IMR-90 (cell line): ENCODE data around the gene CERS1. TPM values are rescaled to one million over a fixed set of nuclear protein-coding genes. Genes with fewer than 3 reads are reported as not detected.

Source experiments
- ATAC-seq: fragments of 200-7000 bp; cut with Tn5 transposase; 2 replicates; pipeline ENCODE4 v1.9.1; 2020; ENCODE audit warnings: low read depth, mild to moderate bottlenecking, moderate library complexity
- BruUV-seq: library from RNA; stranded (reverse); fragments of 400-500 nt; replicated peaks from 2 replicates; lab custom pipeline; 2021; lab: Mats Ljungman, UMichigan
- CTCF ChIA-PET: fragments of 300-600 bp; formaldehyde crosslinking; extraction: SDS; loops from one replicate; lab custom pipeline; 2021; ENCODE audit warnings: antibody characterized with exemption; lab: Yijun Ruan, JAX
- POLR2A ChIA-PET: fragments of 300-600 bp; sonication (Branson Sonifier 250); formaldehyde crosslinking; loops from one replicate; lab custom pipeline; 2022; ENCODE audit warnings: antibody characterized with exemption; ENCODE audit not compliant: unreplicated experiment; lab: Charles Lee
- DNase-seq: peaks from one replicate; pipeline ENCODE4 v3.0.0; 2013
- H2AFZ ChIP-seq: replicated peaks from 2 replicates; pipeline ENCODE3; 2013; ENCODE audit warnings: low read length, mild to moderate bottlenecking; ENCODE audit not compliant: poor library complexity
- H2AK5ac ChIP-seq: 2 replicates; pipeline ENCODE4 v1.6.1; 2013; ENCODE audit warnings: low read depth, low read length, inconsistent platforms
- H2AK9ac ChIP-seq: replicated peaks from 2 replicates; pipeline ENCODE3; 2013; ENCODE audit warnings: mild to moderate bottlenecking, low read depth, low read length, moderate library complexity; ENCODE audit not compliant: poor library complexity
- H2BK120ac ChIP-seq: 2 replicates; pipeline ENCODE4 v1.6.1; 2013; ENCODE audit warnings: low read depth, low read length, inconsistent platforms
- H2BK15ac ChIP-seq: 3 replicates; pipeline ENCODE4 v1.6.1; 2013; ENCODE audit warnings: low read depth, low read length, inconsistent platforms
- H2BK20ac ChIP-seq: 2 replicates; pipeline ENCODE4 v1.6.1; 2013; ENCODE audit warnings: low read depth, mild to moderate bottlenecking, inconsistent platforms, low read length, moderate library complexity
- H2BK5ac ChIP-seq: 2 replicates; pipeline ENCODE4 v1.6.1; 2013; ENCODE audit warnings: mild to moderate bottlenecking, low read depth, low read length, inconsistent platforms; ENCODE audit not compliant: poor library complexity, severe bottlenecking
- H3K14ac ChIP-seq: replicated peaks from 2 replicates; pipeline ENCODE4 v1.6.1; 2013; ENCODE audit warnings: low read depth, low read length, inconsistent platforms
- H3K18ac ChIP-seq: 2 replicates; pipeline ENCODE4 v1.6.1; 2013; ENCODE audit warnings: low read depth, low read length, control low read depth
- H3K23ac ChIP-seq: 2 replicates; pipeline ENCODE4 v1.6.1; 2013; ENCODE audit warnings: low read depth, low read length, inconsistent platforms
- H3K27ac ChIP-seq: 2 replicates; pipeline ENCODE4 v1.5.1; 2013; ENCODE audit warnings: mild to moderate bottlenecking, control low read depth, low read length; ENCODE audit not compliant: insufficient read depth
- H3K27me3 ChIP-seq: 2 replicates; pipeline ENCODE4 v1.6.1; 2013; ENCODE audit warnings: low read length; ENCODE audit not compliant: control insufficient read depth, insufficient read depth
- H3K36me3 ChIP-seq: 2 replicates; pipeline ENCODE4 v1.6.1; 2013; ENCODE audit warnings: low read length, mixed read lengths; ENCODE audit not compliant: control insufficient read depth, insufficient read depth
- H3K4ac ChIP-seq: 2 replicates; pipeline ENCODE4 v1.6.1; 2013; ENCODE audit warnings: low read depth, low read length, inconsistent platforms
- H3K4me1 ChIP-seq: 2 replicates; pipeline ENCODE4 v1.6.1; 2013; ENCODE audit warnings: low read length, mixed read lengths; ENCODE audit not compliant: control insufficient read depth, insufficient read depth
- H3K4me2 ChIP-seq: 2 replicates; pipeline ENCODE4 v1.6.1; 2013; ENCODE audit warnings: low read depth, mild to moderate bottlenecking, control low read depth, low read length, moderate library complexity
- H3K4me3 ChIP-seq: 2 replicates; pipeline ENCODE4 v1.5.1; 2013; ENCODE audit warnings: low read depth, mild to moderate bottlenecking, control low read depth, low read length, moderate library complexity; ENCODE audit not compliant: insufficient read depth
- H3K56ac ChIP-seq: 2 replicates; pipeline ENCODE4 v1.6.1; 2013; ENCODE audit warnings: low read length, inconsistent platforms; ENCODE audit not compliant: insufficient read depth; ENCODE audit errors: extremely low read depth
- H3K79me1 ChIP-seq, 2 experiments: 2 replicates each; pipeline ENCODE4 v1.6.1; 2013; ENCODE audit warnings: low read length in 2 of 2, inconsistent platforms in 1 of 2, low read depth in 1 of 2
- H3K9ac ChIP-seq: 2 replicates; pipeline ENCODE4 v1.6.1; 2013; ENCODE audit warnings: low read depth, low read length, control low read depth
- H3K9me1 ChIP-seq: 2 replicates; pipeline ENCODE4 v1.6.1; 2013; ENCODE audit warnings: low read length, inconsistent platforms; ENCODE audit not compliant: insufficient read depth
- H3K9me3 ChIP-seq: 2 replicates; pipeline ENCODE4 v1.6.1; 2013; ENCODE audit warnings: low read length; ENCODE audit not compliant: control insufficient read depth, insufficient read depth
- H4K20me1 ChIP-seq: 2 replicates; pipeline ENCODE4 v1.6.1; 2013; ENCODE audit warnings: low read length, inconsistent platforms; ENCODE audit not compliant: insufficient read depth
- H4K5ac ChIP-seq: 2 replicates; pipeline ENCODE4 v1.6.1; 2013; ENCODE audit warnings: mild to moderate bottlenecking, low read depth, low read length, control low read depth
- H4K8ac ChIP-seq, 2 experiments: 2 replicates each; pipeline ENCODE4 v1.6.1; 2013; ENCODE audit warnings: low read depth in 2 of 2, low read length in 2 of 2, control low read depth in 1 of 2, inconsistent platforms in 1 of 2
- H4K91ac ChIP-seq: 2 replicates; pipeline ENCODE4 v1.6.1; 2013; ENCODE audit warnings: low read depth, low read length, inconsistent platforms; ENCODE audit not compliant: insufficient read depth
- POLR2A ChIP-seq: IDR thresholded peaks from 2 replicates; pipeline ENCODE4 v1.6.1; 2012; ENCODE audit warnings: mild to moderate bottlenecking, low read depth, low read length
- RFX5 ChIP-seq: IDR thresholded peaks from 2 replicates; pipeline ENCODE4 v1.8.0; 2012; ENCODE audit warnings: low read depth, mild to moderate bottlenecking, low read length, moderate library complexity
- WGBS, 2 experiments: methylation state at CpG; one replicate each; pipeline versions ENCODE4 v1.1.5 to v1.1.7; 2013; ENCODE audit warnings: missing lambda C conversion rate in 2 of 2; ENCODE audit not compliant: insufficient read length in 1 of 2; ENCODE audit errors: extremely low coverage in 2 of 2; 5-methylcytosine and 5-hydroxymethylcytosine counted together
- dilution Hi-C: fragments of 300-500 bp; cut with HindIII; formaldehyde crosslinking; loops from one replicate; pipeline ENCODE4 v1.14.3; 2018; ENCODE audit warnings: low sequenced_read_pairs; ENCODE audit not compliant: unreplicated experiment
- in situ Hi-C: fragments of 300-500 bp; cut with MboI; formaldehyde crosslinking; loops from 3 replicates; pipeline ENCODE4 v1.14.3; 2019; ENCODE audit warnings: low sequenced_read_pairs, inconsistent platforms, mixed read lengths
- intact Hi-C: fragments of 100-400 bp; cut with micrococcal nuclease; formaldehyde crosslinking; loops from 2 replicates; pipeline ENCODE4 v1.10.0; 2022
- polyA plus RNA-seq, 3 experiments: library from polyadenylated mRNA; depleted of rRNA; stranded (reverse); fragments of >200 nt; gene quantifications; 2 replicates each; pipeline ENCODE4 v1.2.3, GENCODE V29; 2012; ENCODE audit warnings: low replicate concordance in 1 of 3
- total RNA-seq: library from RNA; depleted of rRNA; stranded (reverse); fragments of >200 nt; gene quantifications from 2 replicates; pipeline ENCODE4 v1.2.3, GENCODE V29; 2012

CERS1 gene
- total and polyA plus RNA-seq, 2 of the 4 experiments (the other 2 are of a cell fraction) = 0.90 to 4.3 TPM

GRCh38 chr19:18932216-18932841, 36.4 kb upstream of the CERS1 start:
- no peaks in the 10 kb centered on the region for H3K9me3 ChIP-seq
- H2AFZ ChIP-seq = peak overlapping the region; percentile 61
- H3K27ac ChIP-seq = no peak overlapping the region
- H2BK5ac ChIP-seq = no peak overlapping the region
- H2AK9ac ChIP-seq = no peak overlapping the region
- no peak overlapping the region for H3K23ac ChIP-seq
- H2AK5ac ChIP-seq = no peak overlapping the region
- no peak overlapping the region for H3K4ac ChIP-seq
- dilution Hi-C loops = no loop called here
- CTCF ChIA-PET = no interaction called here
- no peaks in the 10 kb centered on the region for H3K4me1 ChIP-seq
- no peak overlapping the region for H4K8ac ChIP-seq
- intact Hi-C loops = no loop called here
- H4K91ac ChIP-seq = no peak overlapping the region
- peak; percentile 93 for ATAC-seq
- H3K9me1 ChIP-seq = no peaks in the 10 kb centered on the region; the same call in 1 of the 2 replicates
- peaks cover 15 to 28% of the 10 kb centered on the region in 2 experiments for H3K79me1 ChIP-seq
- H3K4me2 ChIP-seq = no peak overlapping the region
- no peak overlapping the region for H2BK20ac ChIP-seq
- no peak overlapping the region for H3K56ac ChIP-seq
- H2BK120ac ChIP-seq = no peak overlapping the region
- no peak overlapping the region for H2BK15ac ChIP-seq
- no peak overlapping the region for H3K4me3 ChIP-seq
- H3K36me3 ChIP-seq = peaks cover 63% of the 10 kb centered on the region
- no TSS peak for BruUV-seq
- TF ChIP-seq RFX5 (no peak), POLR2A (no peak)
- no peak overlapping the region for H3K14ac ChIP-seq
- 40% methylated on average over 17 of the region's 37 CpGs; no CpG with 5 or more reads in 1 of the 2 experiments for WGBS, 2 experiments
- H3K18ac ChIP-seq = no peak overlapping the region
- in situ Hi-C loops = no loop called here
- H4K5ac ChIP-seq = no peak overlapping the region
- DNase-seq = no peak
- POLR2A ChIA-PET = no interaction called here
- H4K20me1 ChIP-seq = peaks cover 26% of the 10 kb centered on the region
- H3K9ac ChIP-seq = no peak overlapping the region
- no peaks in the 10 kb centered on the region for H3K27me3 ChIP-seq
